GM21447 (cell line): ENCODE measurements around the gene ANO4.
"Not testable (repeated sequence)": the region's sequence is repeated elsewhere in the genome, so short reads cannot be mapped to it uniquely, and the experiment has no call there.

Experiments
- ATAC-seq: cut with Tn5 transposase; IDR thresholded peaks from one replicate; pipeline ENCODE4 v1.9.1; 2021; ENCODE audit not compliant: unreplicated experiment

The ANO4 gene

DNA sequence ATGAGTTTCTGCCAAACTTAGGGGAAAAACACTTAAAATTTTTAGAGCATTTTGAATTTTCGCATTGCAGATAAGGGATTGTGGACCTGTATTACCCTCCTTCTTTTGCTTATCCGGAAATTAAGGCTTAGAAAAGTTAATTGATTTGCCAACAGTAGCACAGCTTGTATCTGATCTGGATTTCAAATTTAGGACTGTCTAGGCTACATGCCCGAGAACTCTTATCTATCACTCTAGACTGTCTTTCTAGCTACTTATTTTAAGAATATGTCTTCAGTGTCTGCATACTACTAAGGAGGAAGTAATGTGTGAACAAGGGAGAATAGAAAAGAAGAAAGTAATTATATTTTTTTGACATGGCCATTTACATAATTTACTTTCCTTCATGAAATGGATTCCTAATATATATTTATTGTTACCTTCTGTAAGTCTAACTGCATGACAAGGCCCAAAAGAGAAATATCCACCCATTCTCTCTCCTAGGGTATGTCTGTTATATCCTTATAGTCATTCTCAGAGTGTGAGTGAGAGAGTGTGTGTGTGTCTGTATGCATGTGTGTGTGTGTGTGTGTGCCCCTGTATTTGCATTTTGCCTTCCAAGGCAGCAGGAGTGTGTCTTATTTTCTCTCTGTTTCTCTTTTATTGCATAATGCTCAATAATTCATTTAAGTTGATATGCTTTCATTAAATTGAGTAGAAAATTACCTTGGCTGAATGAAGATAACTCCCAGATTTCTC, 283.4 kb downstream of the ANO4 start:
- no peak for ATAC-seq

DNA sequence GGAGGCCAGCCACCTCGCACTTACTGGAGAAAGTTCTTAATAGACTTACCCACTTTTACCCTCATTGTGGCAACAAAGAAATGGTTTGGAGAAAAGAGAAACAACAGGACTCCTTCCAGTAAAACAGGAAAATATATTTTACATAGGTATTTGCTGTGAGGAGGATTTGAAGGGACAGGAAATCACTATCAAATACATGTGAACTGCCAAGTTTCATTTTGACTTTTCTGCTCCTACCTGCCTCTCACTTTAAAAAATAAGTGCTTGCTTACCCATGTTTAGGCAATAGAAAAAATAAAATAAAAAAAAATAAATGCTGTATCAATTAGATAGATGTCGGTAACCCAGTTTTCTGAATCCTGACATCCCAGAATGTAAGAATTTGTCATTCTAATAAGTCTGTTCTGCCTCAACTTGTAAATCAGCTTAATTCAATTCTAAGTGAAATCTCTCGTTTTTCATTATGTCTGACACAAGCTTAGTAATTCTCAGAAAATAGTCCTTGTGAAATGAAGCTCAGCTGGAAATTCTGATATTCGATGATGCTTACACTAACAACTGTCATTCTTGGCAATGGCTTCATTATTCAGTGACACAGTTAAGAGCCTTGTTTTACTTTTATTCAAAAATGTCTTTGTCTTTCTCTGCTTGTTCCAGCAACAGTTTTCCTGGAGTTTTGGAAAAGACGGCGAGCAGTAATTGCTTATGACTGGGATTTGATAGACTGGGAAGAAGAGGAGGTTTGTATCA, 284.1 kb downstream of the ANO4 start:
- no peak for ATAC-seq

- no peak for ATAC-seq
Measured at GRCh38 chr12:101082706-101083105, 288.1 kb downstream of the ANO4 start.

- ATAC-seq, result no peak
Measured at GRCh38 chr12:101086490-101087135, 292.0 kb downstream of the ANO4 start.

DNA sequence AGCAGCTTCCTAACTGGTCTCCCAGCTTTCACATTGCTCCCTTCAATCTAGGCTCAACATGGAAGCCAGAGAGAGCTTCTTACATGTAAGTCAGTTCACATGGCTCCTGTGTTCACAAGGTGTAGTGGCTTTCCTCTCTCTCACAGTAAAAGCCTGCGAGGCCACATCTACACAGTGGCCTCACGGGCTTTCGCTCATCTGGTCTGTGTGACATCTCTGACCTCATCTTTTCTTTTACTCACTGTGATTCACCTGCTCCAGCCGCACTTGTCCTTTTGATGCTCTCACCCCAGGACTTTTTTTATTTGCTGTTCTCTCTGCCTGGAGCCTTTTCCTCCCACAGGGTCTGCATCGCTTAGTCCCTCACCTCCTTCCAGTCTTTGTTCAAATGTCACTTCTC, 293.3 kb downstream of the ANO4 start:
- ATAC-seq, result no peak

GRCh38 chr12:101089271-101089670, 294.7 kb downstream of the ANO4 start:
- ATAC-seq, result no peak

DNA sequence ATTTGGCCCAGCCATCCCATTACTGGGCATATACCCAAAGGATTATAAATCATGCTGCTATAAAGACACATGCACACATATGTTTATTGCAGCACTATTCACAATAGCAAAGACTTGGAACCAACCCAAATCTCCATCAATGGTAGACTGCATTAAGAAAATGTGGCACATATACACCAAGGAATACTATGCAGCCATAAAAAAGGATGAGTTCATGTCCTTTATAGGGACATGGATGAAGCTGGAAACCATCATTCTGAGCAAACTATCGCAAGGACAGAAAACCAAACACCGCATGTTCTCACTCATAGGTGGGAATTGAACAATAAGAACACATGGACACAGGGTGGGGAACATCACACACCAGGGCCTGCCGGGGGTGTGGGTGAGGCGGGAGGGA, 295.6 kb downstream of the ANO4 start:
- not testable (repeated sequence) for ATAC-seq

GRCh38 chr12:101097829-101098580, 303.4 kb downstream of the ANO4 start:
- ATAC-seq, result no peak

DNA sequence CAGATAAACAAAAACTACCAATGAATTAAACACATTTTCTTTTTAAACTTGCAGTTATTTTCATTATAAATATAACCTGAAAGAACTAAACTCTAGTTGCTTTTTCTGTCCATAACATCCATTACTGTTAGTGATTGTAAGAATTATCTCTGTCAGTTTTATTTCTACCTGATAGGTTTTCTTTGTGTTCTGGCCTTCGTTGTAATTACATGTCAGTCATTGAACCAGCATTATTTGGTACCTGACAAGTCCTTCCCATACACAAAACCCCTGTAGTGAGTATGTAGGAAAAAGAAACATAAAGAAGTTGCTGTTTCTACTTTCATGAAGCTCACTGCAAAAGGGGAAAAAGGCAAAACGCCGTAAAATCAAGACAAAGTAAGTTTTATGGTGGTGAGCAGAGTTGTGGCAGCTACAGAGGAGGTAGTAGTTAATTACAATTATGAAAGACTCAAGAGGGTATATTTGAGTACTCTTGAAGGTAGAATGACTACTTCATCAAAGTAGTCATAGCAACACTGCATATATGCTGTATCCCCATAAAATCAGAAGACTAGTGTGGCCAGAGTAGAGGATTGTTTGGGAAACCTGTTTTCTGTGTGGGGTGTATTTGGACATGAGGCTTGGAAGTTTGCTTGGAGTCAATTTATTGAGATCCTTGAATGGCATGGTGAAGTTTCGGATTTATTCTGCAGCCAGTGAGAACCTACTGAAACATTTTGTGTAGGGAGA, 312.6 kb downstream of the ANO4 start:
- no peak for ATAC-seq

DNA sequence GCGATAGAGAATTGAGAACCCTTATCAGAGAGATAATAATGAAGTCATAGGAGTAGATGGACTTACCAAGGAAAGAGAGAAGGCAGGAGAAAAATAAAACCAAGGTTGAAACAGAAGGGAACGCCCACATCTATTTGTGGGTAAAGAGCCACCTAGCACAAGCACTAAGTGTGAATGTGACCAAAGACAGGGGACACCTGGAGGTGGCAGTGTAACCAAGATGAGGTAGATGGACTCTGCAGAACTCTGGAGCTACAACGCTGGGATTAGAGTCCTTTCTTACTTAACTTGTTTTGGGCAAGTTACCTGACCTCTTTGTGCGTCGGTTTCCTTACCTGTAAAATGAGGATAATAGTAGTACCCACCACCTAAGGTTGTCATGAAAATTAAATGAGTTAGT, 313.6 kb downstream of the ANO4 start:
- ATAC-seq, result no peak

- ATAC-seq, result no peak
Measured at GRCh38 chr12:101110866-101111265, 316.3 kb downstream of the ANO4 start.

DNA sequence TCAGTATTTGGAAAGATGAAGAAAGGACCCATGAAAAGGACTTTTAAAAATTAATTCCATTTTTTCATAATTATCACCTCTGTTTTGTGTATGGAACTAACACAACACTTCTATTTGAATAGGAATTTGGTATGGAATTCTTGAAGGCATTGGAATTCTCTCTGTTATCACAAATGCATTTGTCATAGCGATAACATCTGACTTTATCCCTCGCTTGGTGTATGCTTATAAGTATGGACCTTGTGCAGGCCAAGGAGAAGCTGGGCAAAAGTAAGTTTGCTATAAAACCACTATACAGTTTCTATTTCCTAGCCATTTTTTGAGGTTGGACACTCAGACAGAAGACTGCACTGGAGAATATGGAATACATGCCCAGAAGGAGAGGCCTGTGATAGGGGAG, 316.9 kb downstream of the ANO4 start:
- ATAC-seq, result no peak

- no peak for ATAC-seq
Measured at GRCh38 chr12:101115326-101115725, 320.8 kb downstream of the ANO4 start.

- ATAC-seq, result no peak
Measured at GRCh38 chr12:101116911-101117310, 322.3 kb downstream of the ANO4 start.

- no peak for ATAC-seq
Measured at GRCh38 chr12:101117842-101118241, 323.3 kb downstream of the ANO4 start.

GRCh38 chr12:101127521-101128219, 333.1 kb downstream of the ANO4 start:
- no peak for ATAC-seq

GRCh38 chr12:101145777-101146431, 351.3 kb downstream of the ANO4 start:
- ATAC-seq, result not testable (repeated sequence)

GRCh38 chr12:101165319-101165718, 370.7 kb downstream of the ANO4 start:
- no peak for ATAC-seq

DNA sequence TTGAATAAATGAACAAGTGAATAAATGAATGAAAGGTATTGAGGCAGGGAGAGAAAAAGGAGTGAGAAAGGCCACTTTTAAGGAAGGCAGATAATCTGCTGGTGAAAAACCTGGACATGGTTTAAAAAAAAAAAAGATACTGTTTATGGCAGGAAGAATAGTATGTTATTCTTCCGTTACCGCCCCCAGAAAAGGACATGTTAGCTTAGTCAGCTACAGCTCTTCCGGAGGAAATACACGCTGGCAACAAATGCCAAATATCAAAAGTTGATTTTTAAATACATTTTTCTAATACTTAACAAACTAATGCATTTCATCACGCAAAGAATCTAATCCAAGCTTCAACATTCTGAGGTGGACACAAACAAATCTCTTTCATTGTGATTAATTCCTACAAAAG, 372.3 kb downstream of the ANO4 start:
- no peak for ATAC-seq

GRCh38 chr12:101168001-101168400, 373.4 kb downstream of the ANO4 start:
- no peak for ATAC-seq
